Renal cortex interstitium (tissue), 3 donors: ENCODE data around the gene EVA1C. TPM values are rescaled to one million over a fixed set of nuclear protein-coding genes. Genes with fewer than 3 reads are reported as not detected.

Experiments
- polyA plus RNA-seq, 3 donors: library from polyadenylated mRNA; unstranded; fragments of 120-200 nt; gene quantifications; one replicate each; pipeline ENCODE4 v1.2.1, GENCODE V29; 2013; ENCODE audit not compliant: insufficient read length in 3 of 3

The EVA1C gene
- polyA plus RNA-seq, 3 donors: 2.2 to 5.0 (median 3.6) TPM

Other genes starting within 250 kb of the EVA1C start
- gene MIS18A, start 133.7 kb upstream of the EVA1C start, polyA plus RNA-seq: 10 to 100 TPM; 20.0 to 26.9 (median 26.5) TPM
- not detected for gene MRAP, start 113.9 kb upstream of the EVA1C start, polyA plus RNA-seq
- gene URB1, start 19.7 kb upstream of the EVA1C start, polyA plus RNA-seq: 10 to 100 TPM; 12.4 to 13.2 (median 12.8) TPM
- 1 to 10 TPM; 1.6 to 3.1 (median 2.2) TPM for gene TCP10L, start 172.8 kb downstream of the EVA1C start, polyA plus RNA-seq
- gene CFAP298, start 199.7 kb downstream of the EVA1C start, polyA plus RNA-seq: 10 to 100 TPM; 60.1 to 75.3 (median 60.9) TPM